Activated CD4-positive, CD25-positive, alpha-beta regulatory T cell treated with anti-CD3 and anti-CD28 coated beads, Interleukin-2, amount 50 U/mL, for 16 hours (primary cell): ENCODE data around the gene SPINDOC.
"Not testable (repeated sequence)": the region's sequence is repeated elsewhere in the genome, so short reads cannot be mapped to it uniquely, and the experiment has no call there.

ENCODE experiments used
- DNase-seq: peaks from one replicate; pipeline ENCODE4 v3.0.0-alpha.2; 2020; ENCODE audit warnings: low read depth, low spot score

SPINDOC gene

DNA sequence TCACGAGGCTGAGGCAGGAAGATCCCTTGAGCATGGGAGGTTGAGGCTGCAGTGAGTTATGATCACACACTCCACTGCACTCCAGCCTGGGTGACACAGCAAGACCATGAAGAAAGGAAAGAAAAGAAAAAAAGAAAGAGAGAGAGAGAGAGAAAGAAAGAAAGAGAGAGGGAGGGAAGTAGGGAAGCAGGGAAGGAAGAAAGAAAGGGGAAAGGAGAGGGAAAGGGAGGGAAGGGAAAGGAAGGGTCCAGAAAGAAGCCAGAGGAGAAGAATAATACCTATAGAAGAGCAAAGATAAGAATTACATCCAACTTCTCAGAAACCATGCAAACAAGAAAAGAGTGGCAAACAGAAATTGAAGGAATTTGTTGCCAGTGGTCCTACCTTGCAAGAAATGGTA is 27.4 kb upstream of the SPINDOC start:
- no peak for DNase-seq

DNA sequence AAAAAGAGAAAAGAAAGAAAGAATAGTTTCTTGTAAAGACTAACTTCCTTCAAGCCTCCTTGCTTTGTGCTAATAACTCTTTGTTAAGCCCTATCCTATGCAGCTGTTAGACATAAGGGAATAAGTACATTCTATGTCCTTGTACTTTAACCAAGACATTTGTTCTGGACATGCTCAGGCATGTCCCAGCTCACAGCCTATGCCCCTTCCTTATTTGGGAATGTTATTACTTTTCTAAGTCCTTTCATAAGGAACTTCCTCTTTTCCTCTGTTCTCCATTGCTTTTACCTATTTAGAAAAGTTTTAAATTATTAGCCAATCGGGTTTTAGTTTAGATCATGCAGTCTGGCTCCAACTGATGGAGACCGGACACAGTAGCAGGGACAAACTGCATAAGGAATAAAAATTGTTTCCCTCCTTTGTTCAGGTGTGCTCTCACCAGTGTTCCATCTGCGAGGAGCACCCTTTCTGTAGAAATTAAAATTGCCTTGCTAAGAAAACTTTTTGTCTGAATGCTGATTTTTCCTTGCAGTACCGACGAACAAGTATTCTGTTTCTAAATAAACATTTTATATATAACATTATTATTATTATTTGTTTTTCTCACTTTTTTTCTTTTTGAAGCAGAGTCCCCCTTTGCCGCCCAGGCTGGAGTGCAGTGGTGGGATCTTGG is 21.6 kb upstream of the SPINDOC start:
- DNase-seq: no peak

DNA sequence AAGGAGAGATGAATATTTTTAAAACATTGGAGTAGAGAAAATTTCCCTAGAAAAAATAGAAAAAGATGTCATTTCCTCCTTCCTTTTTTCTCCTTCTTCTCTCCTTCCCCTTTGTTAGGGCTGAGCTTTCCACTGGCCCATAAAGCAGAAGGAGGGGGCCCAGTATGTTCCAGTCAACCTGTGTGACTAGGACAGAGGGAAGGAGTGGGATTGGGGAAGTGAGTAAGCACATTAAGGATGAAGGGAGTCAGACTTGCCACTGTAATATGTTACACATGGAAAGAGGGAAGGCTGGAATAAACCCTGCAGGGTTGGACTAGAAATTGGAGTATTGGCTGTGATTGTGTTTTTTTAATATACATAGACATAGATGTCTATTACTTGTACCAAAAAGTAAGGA is 20.1 kb upstream of the SPINDOC start:
- DNase-seq: no peak

DNA sequence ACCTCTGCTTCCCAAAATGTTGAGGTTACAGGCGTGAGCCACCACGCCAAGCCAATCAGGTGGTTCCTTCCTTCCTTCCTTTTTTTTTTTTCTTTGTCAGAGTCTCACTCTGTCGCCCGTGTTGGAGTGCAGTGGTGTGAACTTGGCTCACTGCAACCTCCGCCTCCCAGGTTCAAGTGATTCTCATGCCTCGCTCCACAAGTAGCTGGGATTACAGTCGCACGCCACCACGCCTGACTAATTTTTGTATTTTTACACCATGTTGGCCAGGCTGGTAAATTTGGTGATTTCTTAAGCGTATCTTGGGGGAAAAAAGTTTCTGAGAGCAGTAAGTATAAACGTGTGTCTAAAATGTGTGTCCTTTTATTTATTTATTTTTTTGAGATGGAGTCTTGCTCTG is 18.2 kb upstream of the SPINDOC start:
- DNase-seq: no peak

DNA sequence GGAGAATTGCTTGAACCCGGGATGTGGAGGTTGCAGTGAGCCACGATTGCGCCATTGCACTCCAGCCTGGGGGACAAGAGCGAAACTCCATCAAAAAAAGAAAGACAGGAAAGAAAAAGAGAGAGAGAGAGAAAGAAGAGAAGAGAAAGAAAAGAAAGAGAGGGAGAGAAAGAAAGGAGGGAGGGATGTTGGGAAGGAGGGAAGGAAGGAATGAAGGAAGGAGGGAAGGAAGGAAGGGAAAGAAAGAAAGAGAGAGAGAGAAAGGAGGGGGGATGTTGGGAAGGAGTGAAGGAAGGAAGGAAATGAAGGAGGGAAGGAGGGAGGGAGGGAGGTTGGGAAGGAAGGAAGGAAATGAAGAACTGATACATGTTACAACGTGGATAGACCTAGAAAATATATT is 12.3 kb upstream of the SPINDOC start:
- no peak for DNase-seq

DNA sequence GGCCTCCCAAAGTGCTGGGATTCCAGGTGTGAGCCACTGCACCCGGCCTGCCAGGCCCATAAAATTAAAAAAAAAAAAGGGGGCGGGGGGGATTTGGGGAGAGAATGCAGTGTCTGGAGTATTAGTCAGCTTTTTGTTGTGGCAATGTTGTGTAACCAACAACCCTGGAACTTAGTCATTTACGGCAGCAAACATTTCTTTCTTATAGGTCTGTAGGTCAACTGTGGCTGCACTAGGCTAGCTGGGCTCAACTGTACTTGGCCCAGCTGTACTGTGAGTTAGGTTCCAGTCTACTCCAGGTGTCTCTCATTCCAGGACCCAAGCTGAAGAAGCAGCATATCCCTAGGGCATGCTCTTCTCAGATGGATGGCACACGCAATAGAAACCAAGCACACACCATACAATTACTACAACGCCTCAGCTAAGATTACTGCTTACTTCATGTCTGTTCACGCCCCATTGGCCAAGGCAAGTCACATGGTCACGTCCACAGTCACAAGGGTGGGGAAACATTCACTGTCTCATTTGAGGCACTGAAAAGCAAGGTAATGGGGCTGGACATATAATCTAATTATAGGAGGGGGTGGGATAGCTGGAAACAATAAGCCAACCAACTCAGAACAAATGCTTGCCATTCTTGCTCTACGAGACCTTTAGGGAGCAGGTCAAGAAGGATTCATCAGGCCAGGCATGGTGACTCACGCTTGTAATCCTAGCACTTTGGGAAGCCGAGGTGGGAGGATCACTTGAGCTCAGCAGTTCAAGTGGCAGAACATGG is 10.4 kb upstream of the SPINDOC start:
- DNase-seq: no peak

DNA sequence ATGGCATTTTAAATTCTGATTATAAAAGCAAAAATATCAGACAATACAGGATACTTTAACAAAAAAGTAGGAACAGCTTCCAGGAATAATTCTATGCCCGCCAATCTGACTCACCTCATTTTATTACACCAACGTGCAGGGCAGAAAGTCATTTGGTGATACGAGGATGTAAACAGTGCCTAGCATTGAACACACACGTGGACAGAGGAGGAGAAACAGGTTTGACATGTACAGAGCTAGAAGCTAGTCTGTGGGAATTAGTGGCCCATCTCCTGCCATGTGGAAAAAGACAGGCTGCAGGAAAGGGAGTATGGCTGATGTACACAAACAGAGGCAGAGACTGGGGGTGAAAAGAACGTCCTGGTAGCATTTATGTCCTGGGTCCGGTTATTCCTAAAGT is 9.0 kb upstream of the SPINDOC start:
- no peak for DNase-seq

DNA sequence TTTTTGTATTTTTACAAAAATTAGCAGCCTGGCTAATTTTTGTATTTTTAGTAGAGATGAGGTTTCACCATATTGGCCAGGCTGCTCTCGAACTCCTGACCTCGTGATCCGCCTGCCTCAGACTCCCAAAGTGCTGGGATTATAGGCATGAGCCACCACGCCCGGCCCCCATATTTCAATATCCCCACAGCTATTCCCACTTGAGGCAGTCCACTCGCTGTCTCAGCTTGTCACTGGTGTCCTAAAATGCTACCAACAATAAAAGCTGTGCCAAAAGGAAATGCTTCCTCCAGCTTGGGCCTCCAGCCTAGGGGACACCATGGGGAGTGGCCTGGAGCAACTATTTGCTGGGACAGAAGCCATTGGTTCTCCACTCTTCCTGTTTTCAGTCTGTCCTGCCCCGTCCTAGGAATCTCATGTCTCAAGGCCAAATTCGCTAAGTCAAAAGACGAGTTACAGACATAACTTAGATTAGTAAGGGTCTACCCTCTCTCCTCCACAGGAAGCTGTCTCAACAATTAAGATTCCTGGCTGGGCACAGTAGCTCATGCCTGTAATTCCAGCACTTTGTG is 7.3 kb upstream of the SPINDOC start:
- no peak for DNase-seq

DNA sequence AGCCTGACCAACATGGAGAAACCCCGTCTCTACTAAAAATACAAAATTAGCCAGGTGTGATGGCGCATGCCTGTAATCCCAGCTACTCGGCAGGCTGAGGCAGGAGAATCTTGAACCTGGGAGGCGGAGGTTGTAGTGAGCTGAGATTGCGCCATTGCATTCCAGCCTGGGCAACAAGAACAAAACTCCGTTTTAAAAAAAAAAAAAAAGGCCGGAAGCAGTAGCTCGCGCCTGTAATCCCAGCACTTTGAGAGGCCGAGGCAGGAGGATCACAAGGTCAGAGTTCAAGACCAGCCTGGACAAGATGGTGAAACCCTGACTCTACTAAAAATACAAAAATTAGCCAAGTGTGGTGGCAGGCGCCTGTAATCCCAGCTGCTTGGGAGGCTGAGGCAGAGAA is 2.9 kb upstream of the SPINDOC start:
- DNase-seq: not testable (repeated sequence)

DNA sequence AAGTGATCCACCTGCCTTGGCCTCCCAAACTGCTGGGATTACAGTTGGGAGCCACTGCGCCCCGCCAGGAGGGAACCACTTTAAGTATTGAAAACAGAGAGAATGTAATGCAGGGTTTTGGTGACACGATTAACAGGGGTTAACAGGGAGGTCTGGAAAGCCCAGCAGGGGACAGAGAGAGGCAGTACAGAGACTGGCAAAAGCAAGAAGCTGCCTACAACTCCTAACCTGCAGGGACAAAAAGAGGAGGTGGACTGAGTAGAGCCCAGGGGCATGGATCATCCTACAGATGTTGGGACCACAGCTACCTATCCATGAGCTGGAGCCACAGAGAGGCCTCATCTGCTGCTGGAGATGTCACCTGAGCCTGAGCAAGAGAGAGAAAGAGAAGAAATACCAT is 1.7 kb upstream of the SPINDOC start:
- no peak for DNase-seq

DNA sequence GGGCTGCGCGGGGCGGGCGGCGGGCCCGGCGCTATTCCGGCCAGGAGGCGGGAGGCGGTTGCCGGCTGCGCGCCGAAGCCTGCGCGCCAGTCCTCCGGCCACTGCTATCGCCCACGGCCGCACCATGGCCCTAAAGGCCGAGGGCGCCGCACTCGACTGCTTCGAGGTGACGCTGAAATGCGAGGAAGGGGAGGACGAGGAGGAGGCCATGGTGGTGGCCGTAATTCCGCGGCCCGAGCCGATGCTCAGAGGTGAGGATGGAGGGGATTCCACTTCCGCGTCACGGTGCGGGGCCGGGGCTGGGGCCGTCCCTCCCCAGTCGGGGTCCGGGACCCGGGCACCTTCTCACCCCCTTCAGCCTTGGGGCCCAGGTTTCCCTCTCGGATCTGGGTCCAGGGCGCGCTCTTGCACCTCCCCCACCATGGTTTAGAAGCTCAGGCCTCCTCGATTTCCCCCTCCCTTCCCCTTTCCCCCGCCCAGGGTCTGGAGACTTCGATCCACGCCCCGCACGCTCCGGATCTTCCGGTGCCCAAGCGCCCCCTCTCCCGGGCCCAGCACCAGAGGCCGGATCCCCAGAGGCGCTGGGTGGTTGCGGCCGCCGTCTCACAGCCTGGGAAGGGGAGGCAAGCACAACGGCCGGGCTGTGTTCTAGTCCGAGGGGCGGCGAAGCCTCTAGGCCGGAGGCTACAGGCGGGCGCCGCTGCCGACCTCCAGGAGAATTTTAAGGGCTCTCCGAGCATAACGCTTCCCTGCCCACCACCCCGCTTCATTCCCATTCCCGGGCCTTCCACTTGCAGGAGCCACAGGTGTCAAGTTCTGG is 517 bp downstream of the SPINDOC start:
- DNase-seq: no peak

DNA sequence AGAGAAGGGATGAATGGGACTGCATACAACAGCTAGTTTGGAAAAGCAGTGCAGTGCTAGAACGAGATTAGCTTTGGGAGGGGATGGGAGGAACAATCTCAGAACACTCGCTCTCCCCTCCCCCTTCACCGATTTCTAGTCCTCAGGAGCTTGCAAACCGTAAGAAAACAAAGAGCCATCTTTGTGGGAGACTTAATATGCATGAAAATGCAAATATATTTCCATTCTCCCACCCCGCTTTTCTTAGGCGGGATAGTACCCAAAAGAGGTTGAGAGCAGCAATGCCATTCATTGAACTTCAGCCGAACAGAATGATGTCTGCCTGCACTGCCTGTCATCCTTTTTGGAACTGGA is 1.1 kb downstream of the SPINDOC start:
- DNase-seq: no peak

DNA sequence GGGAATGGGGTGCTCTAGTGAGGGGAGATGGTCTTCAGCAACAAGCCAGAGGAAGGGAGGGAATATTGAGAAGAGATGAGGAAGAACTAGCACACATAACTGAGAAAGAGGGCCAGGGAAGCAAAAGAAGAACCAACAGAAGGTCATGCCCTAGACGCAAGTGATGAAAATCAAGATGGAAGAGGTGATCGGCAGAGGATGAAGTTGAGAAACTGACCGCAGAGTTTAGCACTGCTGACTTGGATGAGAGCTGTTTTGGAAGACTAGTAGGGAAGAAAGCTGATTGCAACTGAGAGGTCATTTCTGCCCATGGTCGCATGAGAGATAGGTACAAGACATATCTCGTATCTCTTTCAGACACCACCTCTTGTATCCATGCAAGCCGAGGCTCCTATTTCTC is 2.9 kb downstream of the SPINDOC start:
- no peak for DNase-seq

DNA sequence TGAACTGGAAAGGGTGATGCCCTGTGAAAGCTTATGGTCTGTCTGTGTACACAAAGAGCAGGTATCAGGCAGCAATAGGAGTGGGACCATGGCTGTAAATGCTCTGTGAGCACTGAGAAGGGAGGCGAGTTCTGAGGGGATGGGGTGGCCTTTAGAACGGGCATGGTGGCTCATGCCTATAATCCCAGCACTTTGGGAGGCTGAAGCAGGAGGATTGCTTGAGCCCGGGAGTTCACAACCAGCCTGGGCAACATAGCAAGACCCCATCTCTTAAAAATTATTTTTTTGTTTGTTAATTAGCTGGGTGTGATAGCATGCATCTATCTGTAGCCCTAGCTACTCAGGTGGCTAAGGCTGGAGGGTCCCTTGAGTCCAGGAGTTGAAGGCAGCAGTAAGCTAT is 3.5 kb downstream of the SPINDOC start:
- DNase-seq: no peak

DNA sequence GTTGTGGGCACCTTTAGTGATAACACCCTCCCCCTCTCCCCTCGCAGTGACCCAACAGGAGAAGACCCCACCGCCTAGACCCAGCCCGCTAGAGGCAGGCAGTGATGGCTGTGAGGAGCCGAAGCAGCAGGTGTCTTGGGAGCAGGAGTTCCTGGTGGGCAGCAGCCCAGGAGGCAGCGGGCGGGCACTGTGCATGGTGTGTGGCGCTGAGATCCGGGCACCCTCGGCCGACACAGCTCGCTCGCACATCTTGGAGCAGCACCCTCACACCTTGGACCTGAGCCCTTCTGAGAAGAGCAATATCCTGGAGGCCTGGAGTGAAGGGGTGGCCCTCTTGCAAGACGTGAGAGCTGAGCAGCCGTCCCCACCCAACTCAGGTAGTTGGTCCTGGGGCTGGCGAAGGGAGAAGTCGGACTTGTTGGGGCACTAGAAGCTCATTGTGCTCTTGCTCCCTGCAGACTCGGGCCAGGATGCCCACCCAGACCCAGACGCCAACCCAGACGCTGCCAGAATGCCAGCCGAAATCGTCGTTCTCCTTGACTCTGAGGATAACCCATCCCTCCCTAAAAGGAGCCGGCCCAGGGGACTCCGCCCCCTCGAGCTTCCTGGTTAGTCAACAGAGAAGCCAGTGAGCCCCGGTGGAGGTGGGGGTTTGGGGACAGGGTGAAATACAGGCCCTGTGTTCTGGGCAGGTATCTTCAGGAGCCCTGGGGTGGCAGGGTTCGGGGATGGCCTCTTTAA is 4.7 kb downstream of the SPINDOC start:
- DNase-seq: no peak

DNA sequence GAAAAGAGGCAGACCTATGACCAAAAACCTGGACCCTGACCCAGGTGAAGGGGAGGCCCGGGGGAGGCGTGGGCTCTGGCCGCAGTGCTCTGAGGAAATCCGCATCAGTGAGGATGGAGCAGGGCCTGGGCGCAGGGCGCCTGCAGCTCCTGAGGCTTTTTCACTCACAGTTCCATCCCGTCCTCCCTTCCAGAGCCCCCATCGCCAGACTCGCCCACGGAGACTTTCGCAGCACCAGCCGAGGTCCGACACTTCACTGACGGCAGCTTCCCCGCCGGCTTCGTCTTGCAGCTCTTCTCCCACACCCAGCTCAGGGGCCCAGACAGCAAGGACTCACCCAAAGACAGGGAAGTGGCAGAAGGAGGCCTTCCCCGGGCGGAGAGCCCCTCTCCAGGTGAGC is 5.4 kb downstream of the SPINDOC start:
- no peak for DNase-seq

DNA sequence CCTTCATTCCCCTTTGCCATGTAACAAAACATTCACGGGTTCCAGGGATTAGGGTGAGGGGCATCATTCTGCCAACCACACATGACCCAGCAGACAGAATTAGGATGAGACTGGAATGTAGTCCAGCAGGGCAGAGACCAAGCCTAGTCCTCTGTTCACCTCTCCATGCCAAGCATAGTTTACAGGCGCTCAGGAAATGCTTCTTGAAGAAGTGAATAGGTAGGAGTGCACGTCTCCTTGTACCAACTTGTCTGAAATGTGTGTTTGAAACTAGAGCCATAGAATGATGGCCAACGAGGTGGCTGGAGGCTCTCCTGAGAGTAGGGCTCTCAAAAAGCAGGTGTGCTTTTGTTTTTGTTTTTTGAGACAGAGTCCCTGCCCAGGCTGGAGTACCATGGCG is 8.2 kb downstream of the SPINDOC start:
- DNase-seq: no peak

DNA sequence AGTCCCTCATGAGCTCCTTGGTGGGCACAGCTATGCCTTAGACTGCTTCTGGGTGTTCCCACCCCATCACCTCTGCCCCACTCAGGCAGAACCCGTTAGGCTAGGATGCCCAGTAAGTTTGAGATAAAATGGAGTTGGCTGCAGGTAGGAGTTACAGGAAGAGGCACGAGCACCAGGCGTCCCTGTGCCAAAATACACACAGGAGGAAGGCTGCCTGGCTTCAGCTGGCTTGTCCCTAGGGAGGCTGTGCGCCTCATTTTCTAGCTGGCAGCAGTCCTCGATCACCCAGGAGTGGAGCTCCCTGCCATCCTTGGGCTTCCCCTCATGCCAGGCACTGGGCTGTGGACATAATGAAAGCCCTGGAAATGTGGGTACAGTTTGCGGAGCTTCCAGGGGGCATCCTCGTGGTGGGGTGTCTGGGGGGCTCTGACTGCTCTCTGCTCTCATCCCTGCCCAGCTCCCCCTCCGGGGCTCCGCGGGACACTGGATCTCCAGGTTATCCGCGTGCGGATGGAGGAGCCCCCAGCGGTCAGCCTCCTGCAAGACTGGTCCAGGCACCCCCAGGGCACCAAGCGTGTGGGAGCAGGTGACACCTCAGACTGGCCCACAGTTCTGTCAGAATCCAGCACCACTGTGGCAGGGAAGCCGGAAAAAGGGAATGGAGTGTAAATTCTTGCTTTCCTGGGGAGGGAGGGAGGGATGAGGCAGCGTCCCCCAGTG is 13.4 kb downstream of the SPINDOC start:
- no peak for DNase-seq

DNA sequence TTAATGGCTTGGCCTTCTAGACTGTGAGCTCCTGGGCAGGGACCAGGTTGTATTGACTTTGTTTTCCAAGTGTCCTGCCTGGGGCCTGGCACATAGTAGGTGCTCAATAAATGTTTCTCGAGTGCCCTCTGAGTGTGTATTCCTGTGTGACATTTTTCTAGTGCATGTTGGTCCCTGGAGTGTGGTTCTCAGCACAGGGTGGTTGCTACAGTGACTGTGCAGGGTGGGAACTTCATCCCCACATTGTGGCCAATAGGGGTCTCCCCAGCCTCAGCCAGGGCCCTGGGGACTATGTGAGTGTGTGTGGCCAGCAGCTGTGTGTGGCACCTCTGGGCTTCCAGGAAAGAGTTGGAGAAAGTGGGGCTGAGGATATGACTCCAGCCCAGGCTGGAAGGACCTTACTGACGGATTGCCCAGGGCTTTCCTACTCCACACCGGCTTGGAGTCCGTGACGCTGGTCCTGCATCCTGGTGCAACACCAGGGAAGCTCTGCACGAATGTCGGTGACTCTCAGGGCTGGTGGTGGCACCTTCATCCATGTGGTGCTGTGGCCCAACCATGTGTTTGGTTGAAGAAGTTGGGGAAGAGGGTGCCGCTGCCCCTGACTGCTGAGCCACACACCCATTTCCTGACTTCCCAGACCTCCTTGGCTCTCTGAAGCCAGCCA is 16.7 kb downstream of the SPINDOC start:
- no peak for DNase-seq

DNA sequence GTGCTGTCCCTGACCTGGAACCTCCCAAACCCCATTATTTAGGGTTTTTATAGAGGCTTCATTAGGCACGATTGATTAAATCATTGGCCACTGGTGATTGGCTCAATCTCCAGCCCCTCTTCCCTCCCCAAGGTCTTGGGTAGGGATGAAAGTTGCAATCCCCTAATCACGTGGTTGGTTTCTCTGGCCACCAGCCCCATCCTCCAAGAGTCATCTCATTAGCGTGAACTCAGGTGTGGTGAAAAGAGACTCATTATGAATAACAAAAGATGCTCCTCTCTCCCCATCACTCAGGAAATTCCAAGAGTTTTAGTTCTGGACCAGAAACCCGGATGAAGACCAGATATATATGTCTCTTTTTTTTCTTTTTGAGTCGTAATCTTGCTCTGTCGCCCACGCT is 18.1 kb downstream of the SPINDOC start:
- no peak for DNase-seq

DNA sequence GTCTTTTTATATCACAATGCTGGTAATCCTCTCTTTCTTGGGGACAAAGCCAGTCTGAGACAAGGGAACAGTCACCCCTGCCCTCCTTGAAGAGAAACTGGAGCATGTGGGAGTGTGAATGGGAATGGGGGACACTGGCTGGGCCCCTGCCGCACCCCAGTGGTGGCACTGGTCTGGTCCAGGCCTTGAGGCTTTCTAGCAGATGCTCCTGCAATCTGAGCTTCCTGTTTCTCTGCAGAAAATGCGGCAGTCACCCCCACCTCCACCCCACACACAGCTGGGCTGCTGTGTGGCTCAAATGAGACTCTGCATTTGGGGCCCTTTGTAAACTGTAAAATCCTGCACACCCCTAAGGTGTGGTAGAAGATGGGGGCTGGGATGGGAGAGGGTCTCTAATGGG is 19.1 kb downstream of the SPINDOC start:
- DNase-seq: no peak
